ENCODE measurements around the gene FAM200C. TPM values are rescaled to one million over a fixed set of nuclear protein-coding genes. Genes with fewer than 3 reads are reported as not detected.

FAM200C gene
- polyA plus RNA-seq, 3 donors = 13.5 to 17.4 (median 16.5) TPM

- DNase-seq (ENCODE audit: extremely low read depth in 1 of 11, low read depth in 9 of 11, low spot score in 4 of 11) = no peak
These were observed 45.2 kb downstream of the FAM200C start for GRCh38 chr5:160354666-160355065.

DNA sequence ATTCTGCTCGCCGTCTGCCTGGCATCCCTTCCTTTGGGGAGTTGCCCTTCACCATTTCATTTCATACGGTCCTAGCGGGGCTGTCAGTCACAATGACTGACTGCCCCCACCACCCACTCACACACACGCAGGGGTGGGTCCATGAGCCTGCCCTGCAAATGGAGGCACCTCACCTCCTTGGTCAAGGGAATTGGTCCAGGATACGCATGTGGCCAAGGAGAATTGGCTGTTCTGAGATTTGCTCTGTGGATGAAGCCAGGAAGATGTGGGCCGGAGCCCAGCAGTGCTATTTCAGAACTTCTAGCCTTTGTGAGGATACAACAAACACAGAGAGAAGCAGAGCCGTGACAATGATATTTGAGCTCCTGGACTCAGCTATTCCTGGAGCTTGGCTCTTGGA lies 46.5 kb downstream of the FAM200C start:
- DNase-seq (ENCODE audit: extremely low read depth in 1 of 11, low read depth in 9 of 11, low spot score in 4 of 11) = no peak

DNA sequence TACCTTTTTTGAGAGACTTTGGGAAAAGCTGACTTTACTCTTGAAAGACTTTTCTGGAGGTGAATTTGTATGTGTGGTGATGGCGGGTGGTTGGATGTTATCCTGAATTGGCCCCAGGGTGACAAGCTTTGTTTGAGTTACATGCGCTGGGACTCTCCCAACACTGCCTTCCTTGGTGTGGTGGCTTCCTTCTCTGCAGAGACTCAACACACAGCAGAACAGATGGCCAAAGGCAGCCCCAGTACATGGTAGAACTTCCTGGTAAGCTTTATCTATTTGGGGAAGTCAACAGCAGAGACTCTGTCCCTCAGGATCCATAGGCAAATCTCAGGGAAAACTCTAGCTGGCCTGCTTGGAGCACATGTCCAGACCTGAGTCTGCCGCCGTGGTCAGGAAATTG lies 47.5 kb downstream of the FAM200C start:
- DNase-seq (ENCODE audit: extremely low read depth in 1 of 11, low read depth in 9 of 11, low spot score in 4 of 11) = no peak

DNA sequence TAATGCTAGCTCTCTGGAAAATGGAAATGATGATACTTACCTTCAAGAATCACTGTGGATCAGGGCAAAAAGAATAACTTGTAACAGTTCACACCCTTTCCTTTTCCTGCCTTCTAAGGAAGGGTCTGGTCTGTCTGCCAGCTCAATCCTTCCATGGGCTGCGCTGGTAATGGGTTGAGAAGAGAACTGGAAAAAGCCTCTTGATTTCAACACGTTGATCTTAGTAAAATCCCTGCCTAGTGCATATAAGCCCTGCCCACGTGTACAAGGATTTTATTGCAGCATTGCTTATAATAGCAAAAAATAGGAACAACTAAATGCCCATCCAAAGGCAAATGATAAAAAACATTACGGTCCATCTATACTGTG lies 49.9 kb downstream of the FAM200C start:
- DNase-seq (ENCODE audit: extremely low read depth in 1 of 11, low read depth in 9 of 11, low spot score in 4 of 11) = no peak

DNA sequence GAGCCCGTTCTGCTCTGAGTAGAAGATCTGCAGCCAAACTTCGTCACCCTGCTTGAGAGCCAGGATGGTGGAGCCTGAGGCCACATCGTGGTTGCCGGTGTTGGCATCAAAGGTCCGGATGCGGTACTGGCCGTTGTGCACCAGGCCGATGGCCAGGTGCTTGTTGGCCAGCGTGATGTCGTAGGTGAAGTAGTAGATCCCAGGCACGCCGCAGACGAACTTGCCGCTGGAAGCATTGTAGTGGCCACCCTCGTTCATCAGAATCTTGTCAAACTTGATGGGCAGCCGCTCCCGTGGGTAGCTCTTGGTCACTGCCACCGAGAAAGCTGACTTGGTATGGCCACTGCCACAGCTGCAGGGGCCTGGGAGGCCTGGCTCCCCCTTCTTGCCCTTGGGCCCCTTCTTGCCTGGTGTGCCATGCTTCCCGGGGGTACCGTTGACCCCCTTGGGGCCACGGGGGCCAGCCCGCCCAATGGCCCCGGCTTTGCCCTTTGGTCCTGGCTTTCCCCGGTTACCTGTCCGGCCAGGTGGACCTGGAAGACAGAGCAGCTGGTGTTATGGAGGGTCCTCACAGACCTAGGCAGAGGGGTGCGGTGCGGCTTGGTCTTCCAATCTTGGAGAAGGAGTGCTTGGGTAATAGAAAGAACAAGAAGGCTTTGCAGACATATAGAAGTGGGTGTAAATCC lies 50.5 kb downstream of the FAM200C start:
- DNase-seq (ENCODE audit: extremely low read depth in 1 of 11, low read depth in 9 of 11, low spot score in 4 of 11) = no peak

DNA sequence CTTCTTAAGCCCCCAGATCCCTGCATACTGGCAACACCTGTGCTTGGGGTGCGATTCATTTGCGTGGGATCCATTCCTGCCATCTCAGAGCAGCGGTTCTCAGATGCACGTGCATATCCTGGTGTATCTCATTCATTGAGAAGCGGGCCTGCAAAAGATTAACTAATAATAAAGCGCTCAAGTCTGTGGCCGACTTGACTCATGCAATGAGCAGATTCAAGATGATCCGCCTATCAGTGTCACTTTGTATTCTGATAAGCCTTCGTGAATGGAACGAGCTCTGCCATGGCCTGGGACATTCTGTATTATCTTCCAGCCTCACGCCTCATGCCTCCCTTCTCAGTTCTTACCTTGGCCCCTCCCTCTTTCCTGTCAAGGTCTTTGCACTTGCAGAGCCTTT lies 51.8 kb downstream of the FAM200C start:
- no peak for DNase-seq (ENCODE audit: extremely low read depth in 1 of 11, low read depth in 9 of 11, low spot score in 4 of 11)

DNA sequence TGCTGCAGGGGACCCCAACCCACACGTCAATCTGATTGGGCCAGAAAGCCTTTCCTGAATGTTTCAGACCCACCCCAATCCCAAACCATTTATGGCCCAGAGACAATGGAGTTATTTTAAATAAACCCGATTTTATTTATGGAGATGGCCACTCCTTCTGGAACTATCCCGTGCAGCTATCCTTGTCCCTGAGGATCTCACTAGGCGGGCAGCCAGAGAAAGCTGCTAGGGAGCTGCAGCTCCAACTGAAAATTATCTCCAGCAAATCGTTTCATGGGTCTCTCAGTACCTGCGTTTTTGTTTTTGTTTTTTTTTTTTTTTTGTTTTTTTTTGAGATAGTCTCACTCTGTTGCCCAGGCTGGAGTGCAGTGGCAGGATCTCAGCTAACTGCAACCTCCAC lies 52.4 kb downstream of the FAM200C start:
- DNase-seq (ENCODE audit: extremely low read depth in 1 of 11, low read depth in 9 of 11, low spot score in 4 of 11) = no peak

Other genes with a start within 250 kb of the FAM200C start
- not detected for gene FABP6, start 170.5 kb downstream of the FAM200C start, polyA plus RNA-seq (ENCODE audit: insufficient read length in 3 of 3)
- 1 to 10 TPM; 7.8 to 9.7 (median 8.6) TPM for gene CCNJL, start 87.5 kb downstream of the FAM200C start, polyA plus RNA-seq (ENCODE audit: insufficient read length in 3 of 3)
- 1 to 10 TPM in 2 of 3 donors, under 1 TPM in 1; 0.82 to 2.3 (median 1.3) TPM for gene C1QTNF2, start 29.4 kb downstream of the FAM200C start, polyA plus RNA-seq (ENCODE audit: insufficient read length in 3 of 3)
- gene SLU7, start 19.0 kb upstream of the FAM200C start, polyA plus RNA-seq (ENCODE audit: insufficient read length in 3 of 3) = 10 to 100 TPM; 73.0 to 77.4 (median 75.9) TPM
- 10 to 100 TPM; 59.6 to 83.6 (median 81.7) TPM for gene PTTG1, start 21.8 kb upstream of the FAM200C start, polyA plus RNA-seq (ENCODE audit: insufficient read length in 3 of 3)